Measurements from ENCODE around the gene TAS2R30. TPM values are rescaled to one million over a fixed set of nuclear protein-coding genes. Genes with fewer than 3 reads are reported as not detected.
"Not testable (repeated sequence)": the region's sequence is repeated elsewhere in the genome, so short reads cannot be mapped to it uniquely, and the experiment has no call there.

TAS2R30 gene
- total RNA-seq, 1 experiment from 2014 or later: not detected

- DNase-seq (ENCODE audit: low read depth): no peak
These were observed 4.1 kb downstream of the TAS2R30 start for GRCh38 chr12:11130382-11130781.

- not testable (repeated sequence) for DNase-seq (ENCODE audit: low read depth)
These were observed 20.3 kb downstream of the TAS2R30 start for GRCh38 chr12:11114130-11114529.

GRCh38 chr12:11111213-11111612 is 23.2 kb downstream of the TAS2R30 start:
- DNase-seq (ENCODE audit: low read depth): not testable (repeated sequence)

- DNase-seq (ENCODE audit: low read depth): no peak
These were observed 25.6 kb downstream of the TAS2R30 start for GRCh38 chr12:11108862-11109261.

GRCh38 chr12:11107719-11108118 is 26.7 kb downstream of the TAS2R30 start:
- DNase-seq (ENCODE audit: low read depth): no peak

- no peak for DNase-seq (ENCODE audit: low read depth)
These were observed 28.2 kb downstream of the TAS2R30 start for GRCh38 chr12:11106288-11106687.

GRCh38 chr12:11105546-11105945 is 28.9 kb downstream of the TAS2R30 start:
- no peak for DNase-seq (ENCODE audit: low read depth)

GRCh38 chr12:11094910-11095309 is 39.5 kb downstream of the TAS2R30 start:
- DNase-seq (ENCODE audit: low read depth): not testable (repeated sequence)

- no peak for DNase-seq (ENCODE audit: low read depth)
These were observed 42.3 kb downstream of the TAS2R30 start, which contains the start of gene TAS2R43 for GRCh38 chr12:11092128-11092527. TSS of gene TAS2R43 (minus strand) at chr12:11092313. CDS start at chr12:11092229, 84 bp downstream.

GRCh38 chr12:11089246-11089645 is 45.2 kb downstream of the TAS2R30 start:
- no peak for DNase-seq (ENCODE audit: low read depth)

GRCh38 chr12:11085419-11085818 is 49.0 kb downstream of the TAS2R30 start:
- peak; percentile 18 for DNase-seq (ENCODE audit: low read depth)

Other genes starting within 250 kb of the TAS2R30 start
- gene TAS2R13, start 225.1 kb downstream of the TAS2R30 start, total RNA-seq (2014; rRNA removed; shearing (Covaris generic)): not detected in 2 replicates
- gene PRH2, start 205.4 kb downstream of the TAS2R30 start, total RNA-seq (2014; rRNA removed; shearing (Covaris generic)): not detected in 2 replicates
- gene TAS2R14, start 195.4 kb downstream of the TAS2R30 start, total RNA-seq (2014; rRNA removed; shearing (Covaris generic)): 0.34 and 0.89 TPM in 2 replicates
- 0.25 TPM in 1 of 2 replicates, not detected in the other for gene TAS2R50, start 147.7 kb downstream of the TAS2R30 start, total RNA-seq (2014; rRNA removed; shearing (Covaris generic))
- 0.07 TPM in 1 of 2 replicates, not detected in the other for gene TAS2R20, start 136.3 kb downstream of the TAS2R30 start, total RNA-seq (2014; rRNA removed; shearing (Covaris generic))
- gene TAS2R19, start 112.0 kb downstream of the TAS2R30 start, total RNA-seq (2014; rRNA removed; shearing (Covaris generic)): 0.22 TPM in 1 of 2 replicates, not detected in the other
- gene TAS2R31, start 103.2 kb downstream of the TAS2R30 start, total RNA-seq (2014; rRNA removed; shearing (Covaris generic)): 0.12 and 0.27 TPM in 2 replicates
- not detected in 2 replicates for gene TAS2R46, start 72.3 kb downstream of the TAS2R30 start, total RNA-seq (2014; rRNA removed; shearing (Covaris generic))
- gene TAS2R43, start 42.3 kb downstream of the TAS2R30 start, total RNA-seq (2014; rRNA removed; shearing (Covaris generic)): 0.25 TPM in 1 of 2 replicates, not detected in the other
- gene SMIM10L1, start 36.5 kb upstream of the TAS2R30 start, total RNA-seq (2014; rRNA removed; shearing (Covaris generic)): 8.1 and 10.7 TPM in 2 replicates
- not detected in 2 replicates for gene TAS2R42, start 52.3 kb upstream of the TAS2R30 start, total RNA-seq (2014; rRNA removed; shearing (Covaris generic))
- not detected in 2 replicates for gene PRB3, start 135.1 kb upstream of the TAS2R30 start, total RNA-seq (2014; rRNA removed; shearing (Covaris generic))
- gene PRB4, start 175.8 kb upstream of the TAS2R30 start, total RNA-seq (2014; rRNA removed; shearing (Covaris generic)): not detected in 2 replicates